Activated CD4-positive, alpha-beta T cell treated with anti-CD3 and anti-CD28 coated beads, Interleukin-2, Interleukin-4, amounts not matched to agents 100 ng/mL and 50 ng/mL, durations not matched to agents 16 hours and 8 hours (primary cell): ENCODE data around the gene SF3B2.

Source experiments
- DNase-seq: peaks from one replicate; pipeline ENCODE4 v3.0.0-alpha.2; 2020; ENCODE audit warnings: low spot score

Gene SF3B2

GRCh38 chr11:66047541-66048365 lies 4.4 kb upstream of the SF3B2 start:
- DNase-seq, result no peak

- no peak for DNase-seq
Measured at GRCh38 chr11:66048547-66049323, 3.4 kb upstream of the SF3B2 start, which contains the start of gene GAL3ST3. Gene GAL3ST3, minus strand, starts transcription at chr11:66049161. Its CDS starts 3,746 bp downstream, at chr11:66045415.

- DNase-seq, result no peak
Measured at GRCh38 chr11:66050581-66051231, 1.5 kb upstream of the SF3B2 start.

DNA sequence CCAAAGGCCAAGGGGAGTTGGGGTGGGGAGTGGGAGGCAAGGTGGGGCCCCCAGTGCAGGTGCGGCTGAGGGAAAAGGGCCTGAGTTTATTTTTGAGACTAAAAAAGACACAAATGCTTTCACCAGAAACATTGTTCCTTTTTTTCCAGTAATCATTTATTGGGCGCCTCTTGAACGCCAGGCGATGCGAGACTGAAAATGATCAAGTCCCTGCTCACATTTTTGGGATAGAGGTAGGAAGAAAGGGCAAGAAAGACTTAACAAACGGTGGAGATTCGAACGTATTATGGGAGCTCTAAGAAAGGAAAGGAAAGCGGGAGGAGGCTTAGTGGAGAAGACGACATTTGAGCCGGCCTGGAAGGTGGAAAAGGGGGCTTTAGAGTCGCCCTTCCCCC lies 796 bp upstream of the SF3B2 start:
- no peak for DNase-seq

DNA sequence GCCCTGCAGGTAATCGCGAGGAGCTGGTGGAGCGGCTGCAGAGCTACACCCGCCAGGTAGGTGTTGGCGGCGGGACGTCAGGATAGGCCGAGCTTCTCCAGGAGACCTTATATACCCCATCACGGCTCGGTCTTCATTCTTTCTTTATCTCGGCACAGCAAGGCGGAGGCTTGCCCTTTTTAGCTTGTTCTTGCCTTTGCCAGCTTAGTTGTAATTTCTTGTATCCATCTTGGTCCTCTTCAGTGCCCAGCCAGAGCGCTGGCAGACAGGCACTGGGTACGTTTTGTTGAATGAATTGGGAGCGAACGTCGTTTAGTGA lies 459 bp downstream of the SF3B2 start:
- DNase-seq, result no peak

- DNase-seq, result no peak
Measured at GRCh38 chr11:66055021-66055420, 2.9 kb downstream of the SF3B2 start.

- DNase-seq, result no peak
Measured at GRCh38 chr11:66056501-66056900, 4.3 kb downstream of the SF3B2 start.

GRCh38 chr11:66059966-66060680 lies 8.0 kb downstream of the SF3B2 start:
- DNase-seq, result no peak

GRCh38 chr11:66061268-66061667 lies 9.1 kb downstream of the SF3B2 start:
- DNase-seq, result no peak

DNA sequence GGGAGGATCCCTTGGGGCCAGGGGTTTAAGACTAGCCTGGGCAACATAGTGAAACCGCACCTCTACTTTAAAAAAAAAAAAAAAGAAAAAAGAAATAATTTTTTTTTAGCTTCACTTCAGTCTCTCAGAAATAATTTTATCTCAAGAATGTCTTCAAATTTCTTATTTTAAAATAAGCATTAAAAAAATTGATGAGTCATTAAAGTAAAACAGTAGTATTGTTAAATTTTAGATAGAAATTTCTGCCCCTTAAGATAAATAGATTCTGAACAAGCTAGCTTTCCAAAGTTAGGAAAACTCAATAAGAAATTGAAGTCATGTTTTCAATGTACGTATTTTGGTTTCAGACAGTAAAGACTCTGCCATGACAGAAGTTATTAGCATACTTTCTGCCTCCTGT lies 10.2 kb downstream of the SF3B2 start:
- DNase-seq, result no peak

GRCh38 chr11:66063900-66064299 lies 11.7 kb downstream of the SF3B2 start:
- no peak for DNase-seq

DNA sequence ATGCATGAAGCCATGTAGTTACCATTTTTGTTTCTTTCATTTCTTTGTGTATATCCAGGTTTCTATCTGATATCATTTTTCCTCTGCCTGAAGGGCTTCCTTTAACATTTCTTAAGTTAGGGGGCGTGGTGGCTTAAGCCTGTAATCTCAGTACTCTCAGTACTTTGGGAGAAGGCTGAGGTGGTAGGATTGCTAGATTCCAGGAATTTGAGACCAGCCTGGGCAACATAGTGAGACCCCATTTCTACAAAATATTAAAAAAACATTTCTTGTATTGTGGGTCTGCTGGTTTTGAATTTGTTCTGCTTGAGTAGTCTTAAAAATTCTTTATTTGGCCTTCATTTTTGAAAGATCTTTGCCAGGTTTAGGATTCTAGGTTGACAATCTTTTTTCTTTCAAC lies 12.4 kb downstream of the SF3B2 start:
- DNase-seq, result no peak

GRCh38 chr11:66066751-66067150 lies 14.6 kb downstream of the SF3B2 start:
- DNase-seq, result no peak

GRCh38 chr11:66067640-66068039 lies 15.5 kb downstream of the SF3B2 start:
- no peak for DNase-seq

DNA sequence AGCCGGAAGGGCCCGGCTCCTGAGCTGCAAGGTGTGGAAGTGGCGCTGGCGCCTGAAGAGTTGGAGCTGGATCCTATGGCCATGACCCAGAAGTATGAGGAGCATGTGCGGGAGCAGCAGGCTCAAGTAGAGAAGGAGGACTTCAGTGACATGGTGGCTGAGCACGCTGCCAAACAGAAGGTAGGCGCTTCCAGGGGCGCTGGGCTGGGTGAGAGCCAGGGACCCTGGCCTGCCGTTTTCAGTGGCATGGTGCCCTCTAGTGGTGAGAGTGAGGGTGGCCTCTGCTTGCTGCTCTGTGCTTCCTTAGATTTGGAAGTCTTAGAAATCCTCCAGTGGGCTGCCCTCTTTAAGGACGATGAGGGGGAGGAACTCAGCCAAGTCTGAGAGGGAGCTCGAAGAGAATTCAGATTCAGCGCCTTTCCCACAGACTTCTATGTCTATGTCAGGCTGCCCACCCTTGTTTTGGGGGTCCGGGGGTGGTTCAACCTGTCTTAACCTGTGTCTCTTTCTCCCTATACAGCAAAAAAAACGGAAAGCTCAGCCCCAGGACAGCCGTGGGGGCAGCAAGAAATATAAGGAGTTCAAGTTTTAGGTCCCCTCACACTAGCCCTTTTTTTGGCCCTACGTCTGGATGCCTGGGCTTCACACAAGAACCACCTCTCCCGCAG lies 16.1 kb downstream of the SF3B2 start:
- peak; percentile 78 for DNase-seq

GRCh38 chr11:66068923-66069714 lies 17.0 kb downstream of the SF3B2 start:
- DNase-seq, result no peak

- peak; percentile 81 for DNase-seq
Measured at GRCh38 chr11:66069715-66070603, 17.8 kb downstream of the SF3B2 start, which contains the start of gene PACS1. Gene PACS1, plus strand, starts transcription at chr11:66070272. Its CDS starts 215 bp downstream, at chr11:66070487.

- no peak for DNase-seq
Measured at GRCh38 chr11:66070604-66071380, 18.6 kb downstream of the SF3B2 start.

DNA sequence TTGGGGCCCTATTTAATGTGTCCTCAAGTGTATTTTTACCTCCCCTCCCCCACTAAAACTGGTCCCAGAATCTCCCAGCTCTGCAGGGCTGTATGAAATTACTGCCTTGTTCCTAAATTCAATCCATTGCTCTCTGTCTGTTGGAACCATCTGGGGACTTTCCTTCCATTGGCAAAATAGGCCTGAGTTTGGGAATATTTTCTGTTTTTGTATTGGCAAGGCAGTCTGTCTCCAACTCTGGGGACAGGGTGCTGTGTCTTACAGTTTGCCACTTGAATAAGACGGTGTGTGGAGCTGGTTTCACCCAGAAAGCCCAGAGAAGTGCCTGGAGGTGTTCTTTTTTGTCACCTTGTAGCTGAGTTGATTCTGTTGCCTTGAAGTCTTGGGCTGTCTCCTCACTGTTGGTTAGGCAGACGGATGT lies 19.2 kb downstream of the SF3B2 start:
- DNase-seq, result peak; percentile 24
